ENCODE measurements around the gene GALNT2. TPM values are rescaled to one million over a fixed set of nuclear protein-coding genes. Genes with fewer than 3 reads are reported as not detected.

Gene GALNT2
- total and polyA plus RNA-seq, 10 of the 15 experiments (the other 5 are each of a cell fraction or from before 2014, with no cell fraction given) = 0.52 to 27.7 (median 16.3) TPM

DNA sequence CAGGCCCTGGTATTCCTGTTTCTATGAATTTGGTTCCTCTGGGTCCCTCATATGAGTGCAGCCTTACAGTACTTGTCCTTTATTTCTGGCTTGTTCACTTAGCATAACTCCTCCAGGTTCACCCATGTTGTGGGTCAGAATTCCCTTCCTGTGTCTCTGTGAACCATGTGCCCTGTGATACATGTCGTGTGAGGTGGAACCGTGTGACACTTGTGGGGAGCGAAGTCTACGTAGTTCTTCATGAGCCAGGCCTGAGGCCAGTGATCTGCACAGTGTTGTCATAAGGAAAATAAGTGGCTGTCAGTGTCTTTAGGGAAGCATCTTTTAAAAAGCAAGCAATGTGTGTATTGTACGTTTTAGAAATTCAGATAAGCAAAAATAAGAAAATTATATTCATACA is 122.8 kb downstream of the GALNT2 start:
- POLR2A ChIA-PET = no interaction called here

More for the DNA sequence above, 122.8 kb downstream of the GALNT2 start:
- ATAC-seq (no peak), FAIRE-seq (no peak), DNase-seq (ENCODE audit: low read depth, low spot score) (no peak)
- Histone ChIP-seq H3K79me2 (ENCODE audit: control insufficient read depth, insufficient read depth, low read length) (no peaks in the 10 kb centered on the region), H3K4me2 (ENCODE audit: control insufficient read depth, insufficient read depth) (no peak overlapping the region), H3K4me1 (ENCODE audit: control insufficient read depth, insufficient read depth, low read length) (no peaks in the 10 kb centered on the region), H3K27me3 (replicated peaks in 1 of 2; ENCODE audit: control insufficient read depth in 2 of 2, insufficient read depth in 2 of 2, low read length in 1 of 2) (no peaks in the 10 kb centered on the region), H4K20me1 (ENCODE audit: control insufficient read depth, insufficient read depth) (no peaks in the 10 kb centered on the region), H3K27ac (ENCODE audit: control insufficient read depth, insufficient read depth) (no peak overlapping the region), H3K4me3 (no peak overlapping the region), H2AFZ (ENCODE audit: control insufficient read depth, low read depth, low read length) (no peak overlapping the region), H3K9me3 (replicated peaks; ENCODE audit: control insufficient read depth, insufficient read depth, low read length) (no peaks in the 10 kb centered on the region), H3K9ac (ENCODE audit: control insufficient read depth, insufficient read depth, low read length) (no peak overlapping the region), H3K36me3 (ENCODE audit: control insufficient read depth in 2 of 2, insufficient read depth in 2 of 2, low read length in 1 of 2) (peaks cover 3 to 6% of the 10 kb centered on the region in 2 experiments; a peak in 2 of 4 replicates)
- intact Hi-C loops (cut with micrococcal nuclease; ENCODE audit: unreplicated experiment) (no loop called here), in situ Hi-C loops (cut with MboI) (no loop called here)
- no peak for TF ChIP-seq TAF1 (IDR thresholded peaks at IDR 0.05; ENCODE audit: borderline replicate concordance, low read depth, low read length)
- no peak for TF ChIP-seq TBL1XR1 (IDR thresholded peaks at IDR 0.05; ENCODE audit: low read depth, low read length)
- TF ChIP-seq RBBP5 (conservative IDR thresholded peaks at IDR 0.05) = no peak
- TF ChIP-seq ZBTB4 (CRISPR knock-in tag; IDR thresholded peaks at IDR 0.05) = no peak
- TF ChIP-seq NFYB (IDR thresholded peaks at IDR 0.05; ENCODE audit: insufficient read depth, low read depth, low read length) = no peak
- TF ChIP-seq ZNF217 (IDR thresholded peaks at IDR 0.05) = no peak
- TF ChIP-seq FOS (IDR thresholded peaks at IDR 0.05; ENCODE audit: borderline replicate concordance, extremely low read depth, insufficient read length) = no peak
- RAD21 ChIA-PET (ENCODE audit: unreplicated experiment) = no interaction called here
- SMC1A ChIA-PET (ENCODE audit: uncharacterized antibody, unreplicated experiment) = interaction anchor here (0.7 kb wide), 1 partner anchor 68 kb away, joined by 3 read pairs; no protein-coding TSS in a partner anchor
- WGBS (ENCODE audit: insufficient coverage, insufficient replicate concordance, low lambda C conversion rate, missing lambda C conversion rate) = 89% methylated on average over 5 of the region's 5 CpGs
- CTCF ChIA-PET = no interaction called here
- BruUV-seq (replicated peaks) = TSS peak; percentile 15
